ENCODE results near the gene LENEP.

DNA sequence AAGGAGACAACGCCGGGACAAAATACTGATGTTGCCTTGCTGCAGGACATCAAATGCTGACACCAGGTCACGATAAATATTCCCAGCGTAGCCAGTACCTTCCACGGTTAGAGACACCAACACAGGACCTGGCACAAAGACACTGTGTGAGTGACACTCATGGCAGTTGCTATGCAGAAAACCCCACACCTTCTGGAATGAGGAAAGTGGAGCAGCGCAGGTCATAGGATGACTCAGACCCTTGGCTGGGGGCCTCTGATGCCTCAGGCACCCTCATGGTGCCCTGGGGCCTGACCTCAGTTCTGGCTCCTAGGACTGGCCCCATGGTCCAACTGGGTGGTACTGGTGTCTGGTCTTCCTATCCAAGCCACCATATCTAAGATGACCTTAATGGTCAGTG is 33.2 kb downstream of the LENEP start:
- TF ChIP-seq CTCF (conservative IDR thresholded peaks at IDR 0.05 in 1 of 2, IDR thresholded peaks at IDR 0.05 in 1 of 2; ENCODE audit: low read depth in 1 of 2, low read length in 2 of 2): no peak
- TF ChIP-seq EZH2 (IDR thresholded peaks at IDR 0.05; ENCODE audit: low read length, missing control alignments): no peak
